ENCODE data around the gene NPDC1.

NPDC1 gene

DNA sequence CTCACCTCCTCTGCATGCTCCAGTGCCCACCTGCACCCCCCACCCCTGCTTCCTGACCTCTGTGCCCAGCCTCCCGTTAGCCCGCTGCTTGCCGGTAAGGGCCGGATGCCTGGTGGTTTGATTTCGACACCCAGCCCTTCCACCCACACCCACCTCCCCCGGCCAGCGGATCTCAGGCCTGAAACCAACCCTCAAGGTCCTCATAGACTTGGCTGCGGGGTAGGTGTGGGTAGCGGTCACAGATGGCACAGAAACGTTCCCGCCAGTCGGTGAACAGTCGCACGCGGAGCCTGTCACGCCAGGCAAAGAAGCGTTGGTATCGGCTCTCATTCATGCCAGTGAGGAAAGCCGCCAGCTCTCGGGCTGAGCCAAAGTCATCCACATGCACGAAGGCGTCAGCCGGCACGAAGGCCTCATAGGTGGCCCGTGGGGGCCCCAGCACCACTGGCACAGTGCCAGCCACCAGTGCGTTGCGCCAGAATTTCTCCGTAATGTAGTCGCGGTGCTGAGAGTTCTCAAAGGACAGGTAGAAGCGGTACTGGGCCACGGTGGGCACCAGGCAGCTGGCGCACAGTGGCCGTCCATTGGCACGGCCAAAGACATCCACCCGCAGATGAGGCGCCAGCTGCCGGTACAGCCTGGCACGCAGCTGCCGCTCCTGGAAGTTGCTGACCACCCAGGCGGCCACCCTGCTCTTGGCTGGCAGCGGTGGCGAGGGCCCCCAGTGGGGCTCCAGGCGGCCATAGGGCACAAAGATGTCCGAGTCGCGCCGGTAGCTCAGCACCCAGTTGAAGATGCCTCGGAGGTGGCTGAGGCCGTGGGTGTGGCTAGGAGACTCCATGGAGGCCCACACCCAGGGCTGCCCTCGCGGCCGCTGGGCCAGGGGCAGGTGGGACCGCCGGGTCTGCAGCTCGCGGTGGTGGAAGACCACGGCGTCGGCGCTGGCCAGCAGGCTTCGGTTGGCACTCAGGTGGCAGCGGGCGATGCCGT, 15.1 kb downstream of the NPDC1 start:
- Histone ChIP-seq H3K27me3 (ENCODE audit: control insufficient read depth, insufficient read depth, low read length) (no peaks in the 10 kb centered on the region; the same call in 1 of the 2 replicates), H3K36me3 (ENCODE audit: control insufficient read depth, insufficient read depth, low read length) (no peaks in the 10 kb centered on the region), H3K27ac (ENCODE audit: low read length) (no peak overlapping the region), H3K9me3 (ENCODE audit: control insufficient read depth, insufficient read depth, low read length) (no peaks in the 10 kb centered on the region), H3K4me1 (ENCODE audit: control insufficient read depth, insufficient read depth, low read length) (peaks cover 3% of the 10 kb centered on the region), H3K4me3 (ENCODE audit: low read length) (no peak overlapping the region; the same call in 1 of the 2 replicates)
- WGBS (ENCODE audit: insufficient coverage, insufficient read length), result no CpG with 5 or more reads among the region's 65 CpGs
- DNase-seq (ENCODE audit: low read depth, low spot score), result no peak

DNA sequence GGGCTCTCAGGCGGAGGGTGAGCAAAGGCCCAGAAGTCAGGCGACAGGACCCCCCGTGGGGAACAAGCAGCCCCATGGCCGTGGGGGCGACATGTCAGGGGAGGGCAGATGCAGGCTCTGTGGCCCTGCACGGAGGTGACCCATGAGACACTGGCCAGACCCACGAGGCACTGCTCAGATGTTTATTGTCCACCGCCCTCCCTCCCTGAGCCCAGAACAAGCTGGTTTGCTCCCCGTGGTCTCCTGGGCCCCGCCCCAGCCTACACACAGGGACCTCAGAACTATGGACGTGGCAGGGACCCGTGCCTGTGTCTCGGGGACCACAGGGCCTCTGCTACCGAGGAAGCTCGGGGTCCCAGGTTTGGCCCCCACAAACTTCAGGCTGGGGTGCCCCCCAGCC, 16.0 kb downstream of the NPDC1 start:
- Histone ChIP-seq H3K27ac (ENCODE audit: low read length) (no peak overlapping the region), H3K4me1 (ENCODE audit: control insufficient read depth, insufficient read depth, low read length) (peaks cover 3% of the 10 kb centered on the region)
- no peak for DNase-seq (ENCODE audit: low read depth, low spot score)

DNA sequence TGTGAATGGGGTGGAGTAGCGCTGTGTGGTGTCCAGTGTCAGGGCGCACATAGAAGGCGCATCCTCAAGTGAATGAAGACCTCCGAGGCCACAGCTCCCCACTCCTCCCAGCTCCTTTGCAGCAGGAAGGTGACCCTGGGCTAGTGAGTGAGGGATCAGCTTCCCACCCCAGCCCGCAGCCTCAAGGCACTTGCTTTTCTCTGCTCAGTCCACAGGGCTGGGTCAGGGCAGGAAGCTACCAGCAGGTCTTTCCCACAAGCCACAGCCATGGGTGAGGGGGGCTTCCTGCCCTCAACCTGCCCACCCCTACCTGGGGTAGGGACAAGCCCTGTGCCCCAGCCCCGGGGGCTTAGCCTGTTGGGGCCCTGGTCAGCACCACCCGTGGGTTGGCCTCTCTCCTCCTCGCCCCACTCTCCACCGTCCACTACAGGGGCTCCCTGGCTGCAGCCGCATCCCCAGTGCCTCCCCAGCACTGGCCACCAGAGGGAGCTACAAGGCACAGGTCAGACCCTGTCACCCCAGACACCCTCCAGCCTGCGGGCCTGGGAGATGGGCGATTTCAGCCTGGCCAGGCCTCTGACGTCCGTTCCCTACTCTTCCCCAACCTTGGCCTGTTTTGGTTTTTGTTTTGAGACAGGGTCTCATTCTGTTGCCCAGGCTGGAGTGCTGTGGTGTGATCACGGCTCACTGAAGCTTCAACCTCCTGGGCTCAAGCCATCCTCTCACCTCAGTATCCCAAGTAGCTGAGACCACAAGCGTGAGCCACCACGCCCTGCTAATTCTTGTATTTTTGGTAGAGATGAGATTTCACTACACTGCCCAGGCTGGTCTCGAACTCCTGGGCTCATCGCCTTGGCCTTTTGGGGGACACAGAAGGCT, 16.7 kb downstream of the NPDC1 start:
- Histone ChIP-seq H3K4me1 (ENCODE audit: control insufficient read depth, insufficient read depth, low read length) (peaks cover 2% of the 10 kb centered on the region), H3K36me3 (ENCODE audit: control insufficient read depth, insufficient read depth, low read length) (no peaks in the 10 kb centered on the region; the same call in 1 of the 2 replicates), H3K4me3 (ENCODE audit: low read length) (no peak overlapping the region), H3K27ac (ENCODE audit: low read length) (no peak overlapping the region), H3K27me3 (ENCODE audit: control insufficient read depth, insufficient read depth, low read length) (no peaks in the 10 kb centered on the region; the same call in 1 of the 2 replicates), H3K9me3 (ENCODE audit: control insufficient read depth, insufficient read depth, low read length) (no peaks in the 10 kb centered on the region)
- no CpG with 5 or more reads among the region's 19 CpGs for WGBS (ENCODE audit: insufficient coverage, insufficient read length)
- no peak for DNase-seq (ENCODE audit: low read depth, low spot score)

More for the DNA sequence above, 16.0 kb downstream of the NPDC1 start:
- no peaks in the 10 kb centered on the region; the same call in 1 of the 2 replicates for H3K27me3 ChIP-seq (ENCODE audit: control insufficient read depth, insufficient read depth, low read length)
- H3K9me3 ChIP-seq (ENCODE audit: control insufficient read depth, insufficient read depth, low read length), result no peaks in the 10 kb centered on the region
- H3K4me3 ChIP-seq (ENCODE audit: low read length), result no peak overlapping the region
- WGBS (ENCODE audit: insufficient coverage, insufficient read length), result no CpG with 5 or more reads among the region's 15 CpGs
- H3K36me3 ChIP-seq (ENCODE audit: control insufficient read depth, insufficient read depth, low read length), result no peaks in the 10 kb centered on the region; the same call in 1 of the 2 replicates

DNA sequence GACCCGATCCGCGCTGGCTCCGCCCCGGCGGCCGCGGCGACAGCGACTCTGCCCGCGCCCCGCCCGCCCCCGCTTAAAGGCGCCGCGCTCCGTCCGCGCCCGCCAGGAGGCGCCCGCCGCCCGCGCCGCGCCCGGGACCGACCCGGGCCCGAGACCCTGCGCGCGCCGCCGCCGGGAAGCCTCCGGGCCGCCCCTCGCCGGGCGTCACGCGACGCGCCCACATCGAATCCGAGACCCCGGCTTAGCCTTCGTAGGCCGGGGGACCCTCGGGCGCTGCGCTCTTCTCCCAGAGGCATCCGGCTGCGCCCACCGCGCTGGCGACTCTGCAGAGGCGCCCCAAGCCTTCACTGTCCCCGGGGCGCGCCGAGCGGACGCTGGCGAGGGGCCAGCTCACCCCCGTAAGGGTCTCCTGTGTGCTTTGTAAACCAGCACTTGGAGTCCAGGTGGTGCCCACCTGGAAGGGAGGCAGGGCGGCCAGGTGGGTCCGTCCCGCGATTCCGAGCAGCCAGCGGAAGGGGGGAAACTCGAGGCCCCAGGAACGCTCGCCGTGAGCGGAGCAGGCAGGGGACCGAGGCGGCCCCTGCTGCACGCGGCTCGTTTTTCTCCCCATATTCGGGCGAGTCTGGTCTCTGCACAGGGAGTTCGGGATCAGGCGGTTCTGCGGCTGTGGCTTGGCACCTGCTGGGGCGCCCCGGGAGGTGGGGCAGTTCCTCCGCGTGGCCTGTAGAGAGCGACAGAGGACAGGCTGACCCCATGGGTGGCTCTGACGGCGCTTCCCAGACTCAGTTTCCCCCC, 17.5 kb downstream of the NPDC1 start:
- no peak for DNase-seq (ENCODE audit: low read depth, low spot score)
- no peaks in the 10 kb centered on the region; the same call in 1 of the 2 replicates for H3K27me3 ChIP-seq (ENCODE audit: control insufficient read depth, insufficient read depth, low read length)
- H3K4me3 ChIP-seq (ENCODE audit: low read length), result peak overlapping the region; percentile 42; the same call in 1 of the 2 replicates
- H3K4me1 ChIP-seq (ENCODE audit: control insufficient read depth, insufficient read depth, low read length), result peaks cover 2% of the 10 kb centered on the region
- no peak overlapping the region for H3K27ac ChIP-seq (ENCODE audit: low read length)
- H3K9me3 ChIP-seq (ENCODE audit: control insufficient read depth, insufficient read depth, low read length), result no peaks in the 10 kb centered on the region
- WGBS (ENCODE audit: insufficient coverage, insufficient read length), result no CpG with 5 or more reads among the region's 98 CpGs
- H3K36me3 ChIP-seq (ENCODE audit: control insufficient read depth, insufficient read depth, low read length), result no peaks in the 10 kb centered on the region; the same call in 1 of the 2 replicates

DNA sequence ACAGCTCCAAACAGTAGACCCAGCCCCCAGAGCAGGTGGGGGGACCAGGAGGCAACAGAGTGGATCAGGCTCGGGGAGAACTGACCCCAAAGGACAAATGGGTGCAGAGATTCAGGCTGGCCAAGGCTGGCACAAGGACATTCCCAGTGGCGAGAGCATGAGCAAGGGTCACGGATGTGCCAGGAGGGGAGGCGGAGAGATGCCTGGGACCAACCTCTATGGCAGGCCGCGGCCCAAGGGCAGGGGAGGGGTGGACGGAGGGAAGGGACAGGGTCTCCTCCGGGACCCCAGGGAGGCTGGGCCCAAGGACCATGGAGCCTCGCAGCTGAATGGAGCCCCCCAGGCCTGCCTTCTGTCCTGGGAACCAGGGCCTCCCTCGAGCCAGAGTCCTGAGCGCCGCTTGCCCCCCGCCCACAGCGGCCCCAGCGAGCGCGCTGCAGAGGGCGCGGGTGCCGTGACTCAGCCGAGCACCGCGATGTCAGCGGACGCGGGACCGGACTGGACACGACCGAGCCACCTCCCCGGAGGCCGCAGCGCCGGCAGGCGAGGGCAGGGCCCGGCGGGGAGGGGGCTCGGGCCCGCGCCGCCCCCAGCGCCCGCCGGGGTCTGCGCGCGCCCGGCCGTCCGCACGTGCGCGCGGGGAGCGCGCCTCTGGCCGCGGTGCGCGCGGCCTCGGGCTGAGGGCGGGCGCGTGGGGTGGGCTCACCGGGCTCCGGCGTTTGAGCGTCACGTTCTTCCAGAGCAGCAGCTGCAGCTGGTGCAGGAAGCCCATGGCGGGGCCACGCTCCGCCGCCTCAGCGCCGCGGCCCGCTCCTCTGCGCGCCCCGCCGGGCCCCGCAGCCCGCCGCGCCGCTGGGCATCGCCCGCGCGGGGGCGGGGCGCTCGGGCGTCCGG, 18.4 kb downstream of the NPDC1 start, which contains the start of gene ABCA2:
Gene ABCA2, minus strand, starts transcription at position 869 of the 894 bp plus-strand sequence. Its CDS starts 97 bp downstream, at position 772.
- H3K9me3 ChIP-seq (ENCODE audit: control insufficient read depth, insufficient read depth, low read length), result no peaks in the 10 kb centered on the region
- H3K27ac ChIP-seq (ENCODE audit: low read length), result no peak within 1 kb of the TSS
- no peak for DNase-seq (ENCODE audit: low read depth, low spot score)
- peaks cover 2% of the 10 kb centered on the region for H3K4me1 ChIP-seq (ENCODE audit: control insufficient read depth, insufficient read depth, low read length)
- WGBS (ENCODE audit: insufficient coverage, insufficient read length), result no CpG with 5 or more reads among the region's 95 CpGs
- peak within 1 kb of the TSS; percentile 42; the same call in 1 of the 2 replicates for H3K4me3 ChIP-seq (ENCODE audit: low read length)
- H3K36me3 ChIP-seq (ENCODE audit: control insufficient read depth, insufficient read depth, low read length), result no peaks in the 10 kb centered on the region; the same call in 1 of the 2 replicates
- no peaks in the 10 kb centered on the region; the same call in 1 of the 2 replicates for H3K27me3 ChIP-seq (ENCODE audit: control insufficient read depth, insufficient read depth, low read length)

DNA sequence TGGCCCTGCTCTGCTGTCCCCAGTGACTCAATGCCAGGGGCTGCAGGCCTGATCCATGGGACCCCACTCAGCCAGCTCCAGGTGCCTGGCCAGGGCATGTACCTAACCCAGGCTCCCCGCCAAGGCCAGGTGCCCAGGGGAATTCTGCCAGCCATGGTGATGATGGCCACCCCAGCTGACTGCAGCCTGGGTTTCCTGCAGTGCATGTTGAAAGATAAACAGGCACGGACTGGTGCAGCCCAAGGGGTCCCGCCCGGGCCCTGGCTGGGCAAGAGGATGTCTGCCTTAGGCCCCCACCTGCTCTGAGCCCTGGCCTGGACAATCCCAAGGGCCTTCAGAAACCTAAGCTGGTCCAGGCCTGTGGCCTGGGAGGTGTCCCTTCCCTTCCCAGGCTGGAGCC, 19.1 kb downstream of the NPDC1 start:
- Histone ChIP-seq H3K4me1 (ENCODE audit: control insufficient read depth, insufficient read depth, low read length) (peaks cover 5% of the 10 kb centered on the region), H3K36me3 (ENCODE audit: control insufficient read depth, insufficient read depth, low read length) (no peaks in the 10 kb centered on the region; the same call in 1 of the 2 replicates), H3K9me3 (ENCODE audit: control insufficient read depth, insufficient read depth, low read length) (no peaks in the 10 kb centered on the region), H3K4me3 (ENCODE audit: low read length) (no peak overlapping the region), H3K27me3 (ENCODE audit: control insufficient read depth, insufficient read depth, low read length) (no peaks in the 10 kb centered on the region; the same call in 1 of the 2 replicates), H3K27ac (ENCODE audit: low read length) (no peak overlapping the region)
- no peak for DNase-seq (ENCODE audit: low read depth, low spot score)
- WGBS (ENCODE audit: insufficient coverage, insufficient read length), result no CpG with 5 or more reads among the region's 4 CpGs

DNA sequence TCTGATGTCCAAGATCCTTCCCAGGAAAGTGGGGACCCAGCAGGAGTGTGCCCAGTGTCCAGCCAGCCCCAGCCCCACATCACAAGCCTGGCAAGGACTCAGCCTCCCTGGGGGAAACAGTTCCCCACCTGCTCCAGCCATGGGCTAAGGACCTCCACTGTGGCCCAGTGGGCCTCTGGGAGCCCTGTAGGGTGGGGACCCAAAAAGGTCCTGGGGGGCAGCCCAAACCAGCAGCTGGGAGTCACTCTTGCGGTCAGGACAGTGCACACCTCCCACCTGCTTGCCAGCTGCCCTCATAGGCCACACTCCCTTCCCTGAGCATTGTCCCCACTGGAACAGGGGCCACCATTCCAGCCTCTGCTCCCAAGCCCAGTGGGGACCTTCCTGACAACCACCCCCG, 19.6 kb downstream of the NPDC1 start:
- H3K27ac ChIP-seq (ENCODE audit: low read length), result no peak overlapping the region
- WGBS (ENCODE audit: insufficient coverage, insufficient read length), result no CpG with 5 or more reads among the region's 2 CpGs
- peaks cover 5% of the 10 kb centered on the region for H3K4me1 ChIP-seq (ENCODE audit: control insufficient read depth, insufficient read depth, low read length)
- no peaks in the 10 kb centered on the region; the same call in 1 of the 2 replicates for H3K27me3 ChIP-seq (ENCODE audit: control insufficient read depth, insufficient read depth, low read length)
- no peaks in the 10 kb centered on the region; the same call in 1 of the 2 replicates for H3K36me3 ChIP-seq (ENCODE audit: control insufficient read depth, insufficient read depth, low read length)
- DNase-seq (ENCODE audit: low read depth, low spot score), result no peak
- no peaks in the 10 kb centered on the region for H3K9me3 ChIP-seq (ENCODE audit: control insufficient read depth, insufficient read depth, low read length)
- no peak overlapping the region for H3K4me3 ChIP-seq (ENCODE audit: low read length)

DNA sequence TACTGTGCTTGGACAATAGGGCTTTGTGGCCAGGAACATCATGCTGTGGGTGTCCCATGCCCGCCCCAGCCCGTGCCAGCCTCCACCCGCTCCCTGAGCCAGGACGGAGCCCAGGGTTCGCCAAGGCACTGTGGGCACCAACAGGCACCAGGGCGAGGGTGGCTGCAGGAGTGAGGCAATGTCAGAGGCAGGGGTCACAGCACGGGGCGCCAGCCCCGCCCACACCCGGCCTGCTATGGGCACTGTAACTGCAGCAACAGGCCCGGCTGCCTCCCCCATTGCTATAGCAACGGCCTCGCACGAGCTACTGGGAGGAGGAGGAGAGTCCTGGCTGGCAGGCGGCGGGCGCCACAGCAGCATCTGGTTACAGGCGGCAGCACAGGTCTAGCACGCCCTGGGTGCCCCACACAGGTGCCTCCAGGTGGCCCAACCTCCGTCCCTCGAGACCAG, 20.4 kb downstream of the NPDC1 start:
- peaks cover 5% of the 10 kb centered on the region for H3K4me1 ChIP-seq (ENCODE audit: control insufficient read depth, insufficient read depth, low read length)
- no peaks in the 10 kb centered on the region; the same call in 1 of the 2 replicates for H3K27me3 ChIP-seq (ENCODE audit: control insufficient read depth, insufficient read depth, low read length)
- H3K9me3 ChIP-seq (ENCODE audit: control insufficient read depth, insufficient read depth, low read length), result no peaks in the 10 kb centered on the region
- H3K4me3 ChIP-seq (ENCODE audit: low read length), result no peak overlapping the region
- no peak for DNase-seq (ENCODE audit: low read depth, low spot score)
- no peak overlapping the region for H3K27ac ChIP-seq (ENCODE audit: low read length)
- no peaks in the 10 kb centered on the region; the same call in 1 of the 2 replicates for H3K36me3 ChIP-seq (ENCODE audit: control insufficient read depth, insufficient read depth, low read length)
- WGBS (ENCODE audit: insufficient coverage, insufficient read length), result no CpG with 5 or more reads among the region's 21 CpGs

DNA sequence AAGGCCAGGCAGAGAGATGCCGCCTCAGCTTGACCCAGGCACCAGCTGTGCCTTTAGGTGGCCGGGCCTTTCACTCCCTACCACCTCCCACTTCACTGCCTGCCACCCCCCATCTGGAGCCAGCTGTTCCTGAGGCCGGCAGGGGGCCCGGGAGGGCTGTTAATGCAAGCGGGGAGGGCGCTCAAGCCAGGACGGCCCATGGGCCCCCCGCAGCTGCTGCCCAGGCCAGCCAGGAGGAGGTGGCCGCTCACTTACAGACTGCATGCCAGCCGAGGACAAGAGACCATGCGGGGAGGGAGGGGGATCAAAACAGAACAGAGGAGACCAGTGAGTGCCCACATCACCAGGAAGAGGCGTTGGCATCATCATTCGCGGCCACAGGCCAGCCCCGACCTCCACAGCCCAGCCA, 22.4 kb downstream of the NPDC1 start:
- no peaks in the 10 kb centered on the region; the same call in 1 of the 2 replicates for H3K36me3 ChIP-seq (ENCODE audit: control insufficient read depth, insufficient read depth, low read length)
- no peak for DNase-seq (ENCODE audit: low read depth, low spot score)
- peaks cover 3% of the 10 kb centered on the region for H3K4me1 ChIP-seq (ENCODE audit: control insufficient read depth, insufficient read depth, low read length)
- H3K27ac ChIP-seq (ENCODE audit: low read length), result no peak overlapping the region
- H3K9me3 ChIP-seq (ENCODE audit: control insufficient read depth, insufficient read depth, low read length), result no peaks in the 10 kb centered on the region
- H3K4me3 ChIP-seq (ENCODE audit: low read length), result no peak overlapping the region
- H3K27me3 ChIP-seq (ENCODE audit: control insufficient read depth, insufficient read depth, low read length), result no peaks in the 10 kb centered on the region; the same call in 1 of the 2 replicates
- no CpG with 5 or more reads among the region's 15 CpGs for WGBS (ENCODE audit: insufficient coverage, insufficient read length)

Measured in iPS DF 6.9 (cell line).